Measurements from ENCODE around the gene IL12A.

Gene IL12A

GRCh38 chr3:159989973-159990846 lies 1.6 kb downstream of the IL12A start:
- DNase-seq (ENCODE audit: low read depth in 2 of 2): no peak

GRCh38 chr3:159991591-159991990 lies 3.0 kb downstream of the IL12A start:
- DNase-seq (ENCODE audit: low read depth in 2 of 2): no peak

- no peak for DNase-seq (ENCODE audit: low read depth in 2 of 2)
Observed at GRCh38 chr3:159992589-159992988, 4.0 kb downstream of the IL12A start.

GRCh38 chr3:159994182-159994581 lies 5.5 kb downstream of the IL12A start:
- no peak for DNase-seq (ENCODE audit: low read depth in 2 of 2)

DNA sequence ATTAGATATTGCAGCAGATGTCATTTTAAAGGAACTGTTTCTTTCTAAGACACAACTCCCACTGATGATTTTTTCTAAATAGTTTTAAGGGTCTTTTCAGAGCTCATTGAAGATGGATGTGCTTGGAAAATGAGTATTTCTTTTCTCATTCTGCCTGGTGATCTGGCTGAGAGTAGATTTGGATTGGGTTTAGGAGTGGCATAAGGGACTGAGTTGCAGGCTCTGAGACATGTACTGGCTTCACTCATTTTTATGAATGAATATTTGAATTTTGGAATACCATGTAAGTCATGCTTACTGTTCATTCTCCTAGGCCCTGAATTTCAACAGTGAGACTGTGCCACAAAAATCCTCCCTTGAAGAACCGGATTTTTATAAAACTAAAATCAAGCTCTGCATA lies 6.5 kb downstream of the IL12A start:
- DNase-seq (ENCODE audit: low read depth in 2 of 2): no peak

- no peak for DNase-seq (ENCODE audit: low read depth in 2 of 2)
Observed at GRCh38 chr3:159996018-159996417, 7.4 kb downstream of the IL12A start.

GRCh38 chr3:159996959-159997358 lies 8.3 kb downstream of the IL12A start:
- no peak for DNase-seq (ENCODE audit: low read depth in 2 of 2)

GRCh38 chr3:160001148-160001760 lies 12.6 kb downstream of the IL12A start:
- no peak for DNase-seq (ENCODE audit: low read depth in 2 of 2)

DNA sequence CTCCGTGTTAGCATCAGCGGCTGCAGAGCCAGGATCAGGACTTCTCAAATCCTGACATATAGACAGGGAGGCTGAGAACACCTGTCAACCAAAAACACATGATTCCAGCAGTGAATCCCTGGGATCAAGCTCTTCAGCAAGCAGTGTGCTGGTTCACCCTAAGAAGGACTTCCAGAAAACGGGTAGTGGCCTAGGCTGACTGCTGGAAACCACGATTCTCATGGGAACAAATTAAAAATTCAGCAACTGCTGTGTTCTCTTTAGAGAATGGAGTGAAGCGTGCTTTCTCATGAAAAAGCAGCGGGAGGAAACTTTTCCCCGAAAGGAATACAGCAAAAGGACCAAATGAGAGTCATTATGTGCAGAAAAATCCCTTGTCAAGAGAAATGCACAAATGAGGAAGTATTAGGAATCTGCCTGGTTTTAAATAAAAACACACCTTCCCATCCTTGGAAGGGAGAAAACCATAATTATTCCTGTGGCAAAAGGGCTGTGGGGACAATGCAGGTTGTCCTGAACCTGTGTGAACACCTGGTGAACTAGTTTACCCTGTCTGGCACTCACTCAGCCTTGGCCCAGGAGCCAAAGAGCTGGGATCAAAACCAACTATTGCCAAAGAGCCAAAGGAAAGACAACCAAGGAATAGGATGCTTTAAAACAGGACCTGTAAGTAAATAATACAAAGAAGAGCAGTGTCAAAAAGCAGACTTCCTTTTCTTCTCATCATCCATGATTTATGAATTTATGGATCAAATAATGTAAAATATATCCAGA lies 13.4 kb downstream of the IL12A start:
- no peak for DNase-seq (ENCODE audit: low read depth in 2 of 2)

- no peak for DNase-seq (ENCODE audit: low read depth in 2 of 2)
Observed at GRCh38 chr3:160003520-160004128, 15.0 kb downstream of the IL12A start.

- no peak for DNase-seq (ENCODE audit: low read depth in 2 of 2)
Observed at GRCh38 chr3:160005004-160005403, 16.4 kb downstream of the IL12A start.

DNA sequence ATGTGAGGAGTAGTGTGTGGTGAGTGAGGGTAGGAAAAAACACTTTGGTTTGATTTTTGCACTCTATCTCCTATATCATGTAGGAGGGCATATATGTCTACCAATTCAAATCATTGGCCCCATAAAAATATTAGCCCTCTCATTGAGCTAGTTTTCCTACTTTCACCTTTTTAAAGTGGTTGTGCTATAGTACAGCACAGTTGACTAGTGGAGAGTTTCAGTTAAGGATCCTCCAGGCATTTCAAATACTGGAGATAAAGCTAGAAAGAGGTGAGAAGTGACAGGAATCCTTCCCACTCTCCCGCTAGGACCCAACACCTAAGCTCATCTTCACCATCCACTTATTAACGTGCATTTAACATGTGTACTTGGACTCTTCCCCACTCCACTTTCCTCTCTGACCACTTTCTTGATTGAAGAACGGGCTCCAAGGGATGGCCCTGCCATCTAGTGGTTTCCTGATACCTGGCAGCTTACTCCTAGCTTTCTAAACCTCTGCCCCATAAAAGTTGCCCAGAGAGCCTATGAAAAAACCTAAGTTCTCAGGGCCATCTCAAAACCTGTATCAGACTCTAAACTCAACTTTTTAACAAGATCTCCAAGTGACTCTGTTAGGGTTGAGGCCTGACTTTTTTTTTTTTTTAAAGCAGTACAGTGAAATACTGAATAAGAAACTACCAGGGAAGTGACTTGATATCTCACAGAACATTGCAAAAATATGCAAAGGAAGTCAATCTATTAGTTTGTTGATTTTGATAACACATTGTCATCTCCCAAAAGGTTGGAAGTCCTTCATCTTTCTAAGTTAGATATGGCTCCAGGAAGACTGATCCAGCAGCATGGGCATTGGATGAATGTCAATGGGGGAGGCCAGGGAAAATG lies 17.9 kb downstream of the IL12A start:
- no peak for DNase-seq (ENCODE audit: low read depth in 2 of 2)

DNA sequence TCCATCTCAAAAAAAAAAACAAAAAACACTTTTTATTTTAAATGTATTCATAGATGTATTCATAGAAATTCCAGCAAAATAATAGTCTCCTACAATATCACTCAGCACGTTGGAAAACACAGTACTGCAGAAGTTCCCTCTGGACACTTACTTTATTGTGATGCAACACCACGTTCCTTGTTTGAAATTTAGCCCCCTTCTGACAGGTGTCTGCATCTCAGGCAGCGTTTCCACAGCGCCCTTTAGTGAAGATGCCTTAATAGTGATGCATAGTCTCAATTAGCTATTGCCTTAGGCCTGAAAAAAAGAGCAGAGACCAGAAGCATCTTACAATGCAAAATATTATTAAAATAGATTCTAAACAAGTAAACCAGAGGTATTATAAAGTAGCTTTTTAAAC lies 20.3 kb downstream of the IL12A start:
- no peak for DNase-seq (ENCODE audit: low read depth in 2 of 2)

DNA sequence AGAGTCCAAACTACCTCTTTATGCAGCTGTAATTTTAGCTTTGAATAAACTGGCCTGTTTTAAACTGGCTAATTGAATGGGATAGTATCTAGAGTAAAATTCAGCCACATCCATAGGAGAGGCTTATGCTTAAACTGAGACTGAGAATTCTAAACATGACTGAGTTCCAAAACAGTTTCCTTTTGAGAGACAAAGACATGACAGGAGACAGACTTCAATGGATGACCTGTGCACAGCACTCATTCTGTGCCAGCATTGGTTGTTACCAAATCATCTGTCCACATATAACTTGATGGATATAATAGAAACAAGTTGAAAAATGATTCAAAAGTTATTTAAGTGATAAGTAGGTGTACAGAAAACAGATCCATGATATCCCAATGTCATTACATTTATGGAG lies 20.9 kb downstream of the IL12A start:
- no peak for DNase-seq (ENCODE audit: low read depth in 2 of 2)

- DNase-seq (ENCODE audit: low read depth in 2 of 2): no peak
Observed at GRCh38 chr3:160010578-160010977, 21.9 kb downstream of the IL12A start.

DNA sequence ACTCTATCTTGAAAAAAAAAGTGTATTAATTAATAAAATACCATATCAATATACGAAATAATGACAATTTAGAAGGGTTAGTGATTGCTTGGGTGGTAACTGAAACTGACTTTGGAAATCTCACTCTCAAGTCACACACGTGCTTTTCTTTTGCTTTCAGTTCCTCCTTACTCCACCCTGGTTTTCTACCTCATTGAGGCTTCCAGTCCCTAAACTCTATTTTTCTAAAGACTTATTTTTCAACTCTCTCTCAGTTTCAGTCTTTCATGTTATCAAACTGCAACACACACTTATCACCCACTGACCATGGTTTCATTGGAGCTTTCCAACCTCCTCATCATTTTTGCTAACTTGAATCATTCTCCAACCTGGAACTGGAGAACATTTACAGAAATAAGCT lies 23.5 kb downstream of the IL12A start:
- DNase-seq (ENCODE audit: low read depth in 2 of 2): no peak

DNA sequence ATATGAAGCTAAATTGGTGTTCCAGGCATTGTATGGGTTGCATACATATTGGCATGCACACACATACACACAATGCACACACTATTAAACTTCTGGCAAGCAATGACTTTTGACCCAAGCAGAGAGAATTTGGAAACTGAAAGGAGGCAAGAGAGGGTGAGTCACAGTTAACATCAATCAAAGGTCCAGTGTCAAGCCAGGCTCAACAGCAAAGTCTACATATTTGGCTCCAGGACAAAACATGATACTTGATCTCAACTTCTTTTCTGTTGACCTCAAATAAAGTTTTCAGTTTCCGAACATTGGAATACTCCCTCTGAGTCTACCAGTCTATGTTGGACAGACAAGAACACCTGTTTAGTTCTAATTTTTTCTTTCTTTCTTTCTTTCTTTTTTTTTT lies 28.3 kb downstream of the IL12A start:
- DNase-seq (ENCODE audit: low read depth in 2 of 2): no peak

GRCh38 chr3:160018959-160019358 lies 30.3 kb downstream of the IL12A start:
- DNase-seq (ENCODE audit: low read depth in 2 of 2): no peak

DNA sequence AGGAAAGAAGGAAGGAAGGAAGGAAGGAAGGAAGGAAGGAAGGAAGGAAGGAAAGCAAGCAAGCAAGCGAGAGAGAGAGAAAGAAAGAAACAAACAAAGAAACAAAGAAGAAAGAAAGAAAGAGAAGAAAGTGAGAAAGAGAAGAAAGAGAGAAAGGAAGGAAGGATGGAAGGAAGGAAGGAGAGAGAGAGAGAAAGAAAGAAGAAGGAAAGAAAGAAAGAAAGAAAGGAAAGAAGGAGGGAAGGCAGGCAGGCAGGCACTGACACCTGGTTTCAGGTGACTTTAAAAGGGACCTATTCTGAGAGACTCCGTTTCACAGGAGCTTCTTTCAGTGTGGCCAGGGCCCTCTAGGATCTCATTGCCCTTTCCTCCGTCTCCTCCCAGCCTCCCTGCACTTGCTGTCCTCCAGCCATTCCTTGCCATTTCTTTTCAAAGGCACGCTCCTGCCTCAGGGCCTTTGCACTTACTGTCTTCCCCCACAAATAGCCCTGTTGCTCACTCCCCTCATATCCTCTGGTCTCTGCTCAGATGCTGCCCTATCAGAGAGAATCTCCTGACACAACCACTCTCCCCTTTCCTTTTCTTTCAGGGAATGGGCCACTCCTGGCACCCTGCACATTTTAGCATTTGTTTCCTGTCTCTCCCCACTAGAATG lies 31.5 kb downstream of the IL12A start:
- DNase-seq (ENCODE audit: low read depth in 2 of 2): no peak

- DNase-seq (ENCODE audit: low read depth in 2 of 2): no peak
Observed at GRCh38 chr3:160022068-160022467, 33.4 kb downstream of the IL12A start.

DNA sequence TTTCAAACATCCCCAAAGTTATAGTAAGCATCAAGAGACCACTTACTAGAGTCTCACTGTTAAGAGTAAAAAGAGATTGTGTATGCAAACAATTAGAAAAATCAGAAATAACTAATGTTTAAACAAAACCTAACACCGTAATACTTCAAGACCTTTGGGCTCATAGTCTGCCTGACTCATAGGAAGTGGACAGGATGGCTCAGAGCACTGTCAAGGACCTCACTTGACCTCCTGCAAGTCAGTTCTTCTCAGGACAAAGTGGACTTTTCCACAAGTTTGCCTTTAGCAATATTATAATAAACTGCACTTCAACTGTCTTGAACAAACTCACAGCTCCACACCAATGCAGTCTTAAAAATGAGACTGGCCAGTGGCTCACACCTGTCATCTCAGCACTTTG lies 34.8 kb downstream of the IL12A start:
- no peak for DNase-seq (ENCODE audit: low read depth in 2 of 2)
